Smooth muscle cell (in vitro differentiated cells): ENCODE measurements around the gene MAP3K7CL. TPM values are rescaled to one million over a fixed set of nuclear protein-coding genes. Genes with fewer than 3 reads are reported as not detected.
A peak's percentile ranks its signal among the peaks of the same experiment; 100 is the strongest.

ENCODE experiments used
- DNase-seq: peaks from one replicate; lab custom pipeline; 2025; ENCODE audit not compliant: unreplicated experiment; lab: John Stamatoyannopoulos, UW
- H2AFZ ChIP-seq: fragments of 200-600 bp; sonication (generic); 2 replicates; pipeline ENCODE4 v1.6.0; 2016; ENCODE audit warnings: antibody characterized with exemption, low read depth, mild to moderate bottlenecking
- H3F3A ChIP-seq: fragments of 200-600 bp; sonication (generic); 2 replicates; pipeline ENCODE4 v1.6.0; 2017; ENCODE audit warnings: antibody characterized with exemption, low read depth
- H3K27ac ChIP-seq: fragments of 200-600 bp; sonication (generic); 2 replicates; pipeline ENCODE4 v1.5.1; 2016; ENCODE audit warnings: low read depth, mild to moderate bottlenecking
- H3K27me3 ChIP-seq: fragments of 200-600 bp; sonication (generic); 2 replicates; pipeline ENCODE4 v1.6.1; 2016; ENCODE audit warnings: low read depth, mild to moderate bottlenecking
- H3K36me3 ChIP-seq: fragments of 200-600 bp; sonication (generic); 2 replicates; pipeline ENCODE4 v1.5.1; 2016; ENCODE audit warnings: low read depth
- H3K4me1 ChIP-seq: fragments of 200-600 bp; sonication (generic); 2 replicates; pipeline ENCODE4 v1.5.1; 2016; ENCODE audit warnings: low read depth
- H3K4me2 ChIP-seq: fragments of 200-600 bp; sonication (generic); 2 replicates; pipeline ENCODE4 v1.6.0; 2016; ENCODE audit warnings: mild to moderate bottlenecking
- H3K4me3 ChIP-seq: fragments of 200-600 bp; sonication (generic); 2 replicates; pipeline ENCODE4 v1.5.1; 2016; ENCODE audit warnings: mild to moderate bottlenecking
- H3K79me2 ChIP-seq: fragments of 200-600 bp; sonication (generic); 2 replicates; pipeline ENCODE4 v1.6.0; 2016; ENCODE audit warnings: low read depth, mild to moderate bottlenecking
- H3K9ac ChIP-seq: fragments of 200-600 bp; sonication (generic); 2 replicates; pipeline ENCODE4 v1.6.0; 2016; ENCODE audit warnings: low read depth
- H3K9me3 ChIP-seq: fragments of 200-600 bp; sonication (generic); replicated peaks from 2 replicates; pipeline ENCODE4 v1.5.1; 2016; ENCODE audit warnings: low read depth
- H4K20me1 ChIP-seq: fragments of 200-600 bp; sonication (generic); 2 replicates; pipeline ENCODE4 v1.6.0; 2016; ENCODE audit warnings: low read depth
- WGBS: methylation state at CpG from one replicate; pipeline ENCODE4 v1.1.7; 2016; ENCODE audit warnings: low lambda C conversion rate; 5-methylcytosine and 5-hydroxymethylcytosine counted together
- polyA plus RNA-seq: library from polyadenylated mRNA; unstranded; fragments of >200 nt; fragmentation: Nextera tagmentation; extraction: Ambion mirVana; gene quantifications from 2 replicates; pipeline ENCODE4 v1.2.1, GENCODE V29; 2016
- total RNA-seq: library from RNA; depleted of rRNA; stranded (reverse); fragments of >200 nt; gene quantifications from 2 replicates; pipeline ENCODE4 v1.2.3, GENCODE V29; 2014
- TF ChIP-seq, protein P1 (sequence below): fragments of 200-600 bp; sonication (generic); IDR thresholded peaks from 2 replicates; pipeline ENCODE4 v1.5.1; 2017; ENCODE audit warnings: borderline replicate concordance, mild to moderate bottlenecking, antibody characterized with exemption; ENCODE audit not compliant: insufficient read depth, poor library complexity, severe bottlenecking

MAP3K7CL gene
- total and polyA plus RNA-seq, 2 experiments from 2014 or later: 1.3 to 3.7 TPM

DNA sequence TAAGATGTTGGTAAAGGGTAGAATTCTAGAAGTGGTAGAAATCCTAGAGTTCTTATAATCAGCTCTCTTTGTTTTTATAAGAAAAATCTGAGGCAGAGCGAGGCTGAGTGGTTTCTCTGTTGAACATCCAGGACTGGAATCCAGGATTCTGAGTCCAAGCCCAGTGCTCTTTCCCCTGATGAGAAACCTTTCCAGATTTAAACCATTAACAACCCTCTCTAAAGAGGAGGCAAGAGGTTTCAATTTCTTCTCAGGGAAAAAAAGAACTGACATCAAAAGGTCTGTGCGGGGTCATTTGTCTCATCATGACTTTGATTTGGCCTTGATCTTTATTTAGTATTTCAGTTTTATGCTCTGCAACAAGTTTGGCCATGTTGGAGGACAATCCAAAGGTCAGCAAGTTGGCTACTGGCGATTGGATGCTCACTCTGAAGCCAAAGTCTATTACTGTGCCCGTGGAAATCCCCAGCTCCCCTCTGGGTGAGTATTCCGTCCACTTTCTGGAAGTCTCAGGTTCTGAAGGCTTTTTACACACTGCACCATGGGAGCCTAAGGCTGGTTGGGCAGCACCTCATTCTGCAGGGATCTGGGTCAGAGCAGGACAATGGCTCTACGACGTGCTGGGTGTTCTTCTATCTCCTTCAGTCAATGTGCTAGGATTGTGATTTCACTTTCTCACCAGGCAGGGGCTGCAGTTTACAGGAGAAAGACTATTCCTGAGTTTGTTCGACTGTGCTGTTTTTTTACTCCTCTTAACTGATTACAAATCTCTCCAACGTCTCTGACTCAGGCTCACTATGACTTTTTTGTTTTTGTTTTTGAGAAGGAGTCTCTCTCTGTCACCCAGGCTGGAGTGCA lies 38.1 kb upstream of the MAP3K7CL start:
- Histone ChIP-seq H3K9ac (no peak overlapping the region), H3K36me3 (no peaks in the 10 kb centered on the region), H3F3A (no peaks in the 10 kb centered on the region), H2AFZ (peak overlapping the region; percentile 64), H3K4me3 (no peak overlapping the region), H3K79me2 (no peaks in the 10 kb centered on the region), H3K9me3 (no peaks in the 10 kb centered on the region), H4K20me1 (no peaks in the 10 kb centered on the region), H3K27ac (peak overlapping the region; percentile 42), H3K4me1 (no peaks in the 10 kb centered on the region), H3K4me2 (no peak overlapping the region), H3K27me3 (no peaks in the 10 kb centered on the region)
- WGBS: 57% methylated on average over 9 of the region's 9 CpGs
- TF ChIP-seq, protein P1, sequence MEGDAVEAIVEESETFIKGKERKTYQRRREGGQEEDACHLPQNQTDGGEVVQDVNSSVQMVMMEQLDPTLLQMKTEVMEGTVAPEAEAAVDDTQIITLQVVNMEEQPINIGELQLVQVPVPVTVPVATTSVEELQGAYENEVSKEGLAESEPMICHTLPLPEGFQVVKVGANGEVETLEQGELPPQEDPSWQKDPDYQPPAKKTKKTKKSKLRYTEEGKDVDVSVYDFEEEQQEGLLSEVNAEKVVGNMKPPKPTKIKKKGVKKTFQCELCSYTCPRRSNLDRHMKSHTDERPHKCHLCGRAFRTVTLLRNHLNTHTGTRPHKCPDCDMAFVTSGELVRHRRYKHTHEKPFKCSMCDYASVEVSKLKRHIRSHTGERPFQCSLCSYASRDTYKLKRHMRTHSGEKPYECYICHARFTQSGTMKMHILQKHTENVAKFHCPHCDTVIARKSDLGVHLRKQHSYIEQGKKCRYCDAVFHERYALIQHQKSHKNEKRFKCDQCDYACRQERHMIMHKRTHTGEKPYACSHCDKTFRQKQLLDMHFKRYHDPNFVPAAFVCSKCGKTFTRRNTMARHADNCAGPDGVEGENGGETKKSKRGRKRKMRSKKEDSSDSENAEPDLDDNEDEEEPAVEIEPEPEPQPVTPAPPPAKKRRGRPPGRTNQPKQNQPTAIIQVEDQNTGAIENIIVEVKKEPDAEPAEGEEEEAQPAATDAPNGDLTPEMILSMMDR: no peak
- no peak for DNase-seq

DNA sequence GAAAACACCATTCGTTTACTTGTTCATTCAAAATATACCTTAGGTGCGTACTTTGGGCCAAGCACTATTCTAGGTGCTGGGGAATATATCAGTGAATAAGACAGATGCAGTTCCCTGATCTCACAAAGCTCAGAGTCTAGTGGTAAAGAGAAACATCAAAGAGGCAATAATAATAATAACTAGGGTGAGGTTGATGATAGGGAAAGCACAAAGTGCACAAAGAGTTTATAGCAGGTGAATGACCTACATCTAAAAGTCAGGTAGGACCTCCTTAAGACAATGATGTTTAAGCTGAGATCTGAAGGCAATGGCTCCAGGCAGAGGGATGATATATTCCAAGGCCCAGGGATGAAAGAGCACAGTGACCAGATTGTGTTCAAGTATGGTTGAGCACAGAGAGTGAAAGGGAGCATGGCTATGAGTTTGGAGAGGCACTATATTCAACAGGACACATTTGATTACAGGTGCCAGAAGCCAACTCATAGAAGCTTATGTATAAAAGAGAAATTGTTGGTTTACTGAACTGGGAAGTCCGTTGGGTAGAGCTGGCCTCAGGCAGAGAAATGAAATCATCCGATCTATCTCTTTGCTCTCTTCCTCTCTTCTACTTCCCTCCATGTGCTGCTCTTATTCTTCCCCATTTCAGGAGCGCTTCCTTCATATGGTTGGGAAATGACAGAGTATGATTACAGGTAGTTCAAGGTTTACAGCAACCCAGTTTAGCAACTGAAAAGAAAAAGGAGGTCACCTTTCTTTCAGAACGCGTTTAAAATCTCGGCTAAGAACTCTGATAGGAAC lies 34.0 kb upstream of the MAP3K7CL start:
- Histone ChIP-seq H3F3A (no peaks in the 10 kb centered on the region), H3K9me3 (no peaks in the 10 kb centered on the region), H3K36me3 (no peaks in the 10 kb centered on the region), H3K4me2 (no peak overlapping the region), H3K27me3 (no peaks in the 10 kb centered on the region), H2AFZ (no peak overlapping the region), H3K79me2 (no peaks in the 10 kb centered on the region), H3K27ac (no peak overlapping the region), H3K4me1 (peaks cover 9% of the 10 kb centered on the region), H4K20me1 (no peaks in the 10 kb centered on the region), H3K4me3 (no peak overlapping the region), H3K9ac (no peak overlapping the region)
- DNase-seq: no peak
- TF ChIP-seq, protein P1: no peak
- WGBS: 95% methylated on average over 8 of the region's 8 CpGs

DNA sequence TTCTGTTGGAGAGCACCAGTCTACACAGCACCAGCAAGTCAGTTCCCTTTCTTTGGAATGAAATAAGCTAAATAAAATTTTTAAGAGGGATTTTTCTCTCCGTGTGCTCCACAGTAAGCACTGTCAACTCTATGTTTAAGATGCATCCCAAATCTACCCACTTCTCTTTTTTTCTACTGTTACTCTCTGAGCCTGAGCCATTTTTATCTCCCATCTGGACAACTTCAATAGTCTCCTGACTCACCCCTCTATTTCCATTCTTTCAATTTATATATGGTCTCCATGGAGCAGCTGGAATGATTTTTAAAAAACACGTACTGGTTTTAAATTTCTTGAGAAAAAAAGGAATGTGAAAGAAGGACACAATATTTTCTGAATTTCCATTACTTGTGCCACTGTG lies 32.3 kb upstream of the MAP3K7CL start:
- Histone ChIP-seq H3K79me2 (no peaks in the 10 kb centered on the region), H3K27ac (peak overlapping the region; percentile 25), H4K20me1 (no peaks in the 10 kb centered on the region), H3K4me2 (peak overlapping the region; percentile 55), H3K9ac (no peak overlapping the region), H3K4me3 (no peak overlapping the region), H3F3A (no peaks in the 10 kb centered on the region), H3K27me3 (no peaks in the 10 kb centered on the region), H3K36me3 (no peaks in the 10 kb centered on the region), H3K4me1 (peaks cover 9% of the 10 kb centered on the region), H2AFZ (peak overlapping the region; percentile 77), H3K9me3 (no peaks in the 10 kb centered on the region)
- no peak for DNase-seq
- 58% methylated on average over 2 of the region's 2 CpGs for WGBS
- TF ChIP-seq, protein P1: no peak
